Duodenal mucosa (tissue), 2 donors: ENCODE data around the gene JAK3.

Experiments
- H3K27ac ChIP-seq: one replicate; pipeline ENCODE4 v1.7.0; 2013; ENCODE audit warnings: low read depth, low read length
- H3K27me3 ChIP-seq, 2 donors: one replicate each; pipeline ENCODE4 v1.7.0; 2013; ENCODE audit warnings: low read length in 2 of 2, control low read depth in 1 of 2; ENCODE audit not compliant: insufficient read depth in 2 of 2, control insufficient read depth in 1 of 2
- H3K36me3 ChIP-seq, 2 donors: one replicate each; pipeline ENCODE4 v1.7.0; 2013; ENCODE audit warnings: low read length in 2 of 2, control low read depth in 1 of 2; ENCODE audit not compliant: insufficient read depth in 2 of 2, control insufficient read depth in 1 of 2
- H3K4me1 ChIP-seq, 2 donors: one replicate each; pipeline ENCODE4 v1.7.0; 2013; ENCODE audit warnings: low read length in 2 of 2, control low read depth in 1 of 2; ENCODE audit not compliant: insufficient read depth in 2 of 2, control insufficient read depth in 1 of 2
- H3K4me3 ChIP-seq, 2 donors: one replicate each; pipeline ENCODE4 v1.7.0; 2013; ENCODE audit warnings: low read length in 2 of 2, low read depth in 1 of 2
- H3K9ac ChIP-seq, 2 donors: one replicate each; pipeline ENCODE4 v1.7.0; 2013; ENCODE audit warnings: low read length in 2 of 2, low read depth in 1 of 2
- H3K9me3 ChIP-seq, 2 donors: one replicate each; pipeline ENCODE4 v1.7.0; 2013; ENCODE audit warnings: low read length in 2 of 2, control low read depth in 1 of 2; ENCODE audit not compliant: control insufficient read depth in 1 of 2

The JAK3 gene

DNA sequence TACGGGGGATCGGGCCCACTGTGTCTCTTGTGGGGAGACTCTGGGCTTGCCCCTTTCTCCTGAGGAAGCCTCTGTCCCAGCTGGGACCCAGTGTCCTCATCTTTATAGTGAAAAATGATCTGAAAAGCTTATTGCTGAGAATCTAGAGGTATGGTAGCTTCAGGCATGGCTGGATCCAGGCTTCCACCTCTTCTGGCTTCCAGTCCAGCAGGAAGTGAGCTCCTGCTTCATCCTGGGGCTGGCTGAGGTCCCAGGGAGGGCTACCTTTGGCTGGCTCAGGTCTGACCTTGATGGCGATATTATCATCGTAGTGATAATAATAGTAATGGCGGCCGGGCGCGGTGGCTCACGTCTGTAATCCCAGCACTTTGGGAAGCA, 27.0 kb upstream of the JAK3 start:
- Histone ChIP-seq H3K9ac (no peak overlapping the region), H3K9me3 (no peaks in the 10 kb centered on the region), H3K27me3 (peaks cover 42% of the 10 kb centered on the region in 2 donors)

GRCh38 chr19:17873786-17874757, 26.3 kb upstream of the JAK3 start:
- Histone ChIP-seq H3K36me3 (no peaks in the 10 kb centered on the region), H3K27me3 (peaks cover 42 to 45% of the 10 kb centered on the region in 2 donors), H3K27ac (no peak overlapping the region), H3K4me3 (peak overlapping the region in 1 of 2 donors; percentile 57), H3K9me3 (no peaks in the 10 kb centered on the region), H3K4me1 (peaks cover 7 to 12% of the 10 kb centered on the region in 2 donors), H3K9ac (no peak overlapping the region)

More for the DNA sequence above, 27.0 kb upstream of the JAK3 start:
- Histone ChIP-seq H3K4me1 (peaks cover 7 to 12% of the 10 kb centered on the region in 2 donors), H3K27ac (no peak overlapping the region), H3K36me3 (no peaks in the 10 kb centered on the region), H3K4me3 (no peak overlapping the region)

GRCh38 chr19:17872251-17873001, 24.6 kb upstream of the JAK3 start:
- H3K9ac ChIP-seq: no peak overlapping the region
- no peaks in the 10 kb centered on the region for H3K9me3 ChIP-seq
- no peak overlapping the region for H3K27ac ChIP-seq
- H3K4me1 ChIP-seq: peaks cover 7 to 12% of the 10 kb centered on the region in 2 donors
- H3K27me3 ChIP-seq: peaks cover 42 to 46% of the 10 kb centered on the region in 2 donors
- H3K4me3 ChIP-seq: peak overlapping the region in 1 of 2 donors; percentile 32
- no peaks in the 10 kb centered on the region for H3K36me3 ChIP-seq

- Histone ChIP-seq H3K27ac (no peak within 1 kb of the TSS), H3K9me3 (no peaks in the 10 kb centered on the region), H3K4me1 (peaks cover 13 to 16% of the 10 kb centered on the region in 2 donors), H3K27me3 (peaks cover 42 to 46% of the 10 kb centered on the region in 2 donors), H3K4me3 (peak within 1 kb of the TSS in 1 of 2 donors; percentile 32), H3K36me3 (no peaks in the 10 kb centered on the region), H3K9ac (no peak within 1 kb of the TSS)
These were observed 24.1 kb upstream of the JAK3 start, which contains the start of gene SLC5A5 for GRCh38 chr19:17871878-17872250. SLC5A5 (plus strand) TSS chr19:17871945; CDS start chr19:17872320, 375 bp downstream.

DNA sequence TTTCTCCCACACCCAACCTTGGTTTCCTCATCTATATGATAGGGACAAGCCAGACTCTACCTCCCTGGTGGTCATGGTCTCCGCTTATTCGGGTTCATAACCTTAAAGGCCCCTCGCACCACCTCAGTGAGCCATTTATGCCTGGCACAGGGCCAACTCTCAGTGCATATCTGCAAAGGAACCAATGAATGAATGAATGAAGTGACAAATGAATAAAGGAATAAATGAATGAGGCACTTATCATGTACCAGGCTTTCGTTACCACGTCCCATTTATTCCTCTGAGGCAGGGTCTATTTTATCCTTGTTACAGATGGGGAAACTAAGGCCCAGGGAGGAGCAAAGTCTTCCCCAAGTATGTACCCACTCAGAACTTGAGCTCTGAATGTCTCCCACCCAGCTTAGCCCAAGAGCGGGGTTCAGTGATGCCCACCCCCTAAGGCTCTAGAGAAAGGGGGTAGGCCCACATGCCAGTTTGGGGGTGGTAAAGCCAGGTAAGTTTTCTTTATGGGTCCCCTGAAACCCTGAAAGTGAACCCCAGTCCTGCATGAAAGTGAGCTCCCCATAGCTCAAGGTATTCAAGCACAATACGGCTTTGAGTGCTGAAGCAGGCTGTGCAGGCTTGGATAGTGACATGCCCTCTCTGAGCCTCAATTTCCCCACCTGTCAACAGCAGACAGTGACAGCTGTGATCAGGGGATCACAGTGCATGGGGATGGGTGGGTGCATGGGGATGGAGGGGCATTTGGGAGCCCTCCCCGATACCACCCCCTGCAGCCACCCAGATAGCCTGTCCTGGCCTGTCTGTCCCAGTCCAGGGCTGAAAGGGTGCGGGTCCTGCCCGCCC, 23.5 kb upstream of the JAK3 start:
- H3K27ac ChIP-seq: no peak overlapping the region
- no peak overlapping the region for H3K9ac ChIP-seq
- H3K9me3 ChIP-seq: no peaks in the 10 kb centered on the region
- no peak overlapping the region for H3K4me3 ChIP-seq
- peaks cover 42 to 46% of the 10 kb centered on the region in 2 donors for H3K27me3 ChIP-seq
- H3K4me1 ChIP-seq: peaks cover 13 to 16% of the 10 kb centered on the region in 2 donors
- no peaks in the 10 kb centered on the region for H3K36me3 ChIP-seq

DNA sequence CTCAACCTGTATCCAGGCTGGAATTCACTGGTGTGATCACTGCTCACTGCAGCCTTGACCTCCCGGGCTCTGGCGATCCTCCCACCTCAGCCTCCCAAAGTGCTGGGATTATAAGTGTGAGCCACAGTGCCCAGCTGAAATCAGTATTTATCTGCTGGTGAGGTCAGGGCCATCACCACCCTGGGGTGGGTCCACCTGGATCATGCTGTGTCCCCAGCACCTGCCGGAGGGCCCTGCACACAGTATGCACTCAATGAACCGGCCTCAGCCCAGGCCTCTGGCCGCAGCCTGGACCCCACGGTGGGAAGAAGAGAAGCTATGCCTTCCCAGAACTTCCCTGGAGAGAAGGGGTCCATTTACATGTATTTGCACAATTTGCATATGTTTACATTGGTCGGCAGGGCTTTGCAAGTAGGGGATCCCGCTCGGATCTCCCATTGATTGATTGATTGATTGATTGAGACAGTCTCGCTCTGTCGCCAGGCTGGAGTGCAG, 21.4 kb upstream of the JAK3 start:
- Histone ChIP-seq H3K9ac (no peak overlapping the region), H3K9me3 (no peaks in the 10 kb centered on the region), H3K4me1 (peaks cover 25 to 29% of the 10 kb centered on the region in 2 donors), H3K36me3 (peaks cover 0 to 9% of the 10 kb centered on the region in 2 donors), H3K27ac (no peak overlapping the region), H3K27me3 (peaks cover 35 to 41% of the 10 kb centered on the region in 2 donors), H3K4me3 (no peak overlapping the region)

DNA sequence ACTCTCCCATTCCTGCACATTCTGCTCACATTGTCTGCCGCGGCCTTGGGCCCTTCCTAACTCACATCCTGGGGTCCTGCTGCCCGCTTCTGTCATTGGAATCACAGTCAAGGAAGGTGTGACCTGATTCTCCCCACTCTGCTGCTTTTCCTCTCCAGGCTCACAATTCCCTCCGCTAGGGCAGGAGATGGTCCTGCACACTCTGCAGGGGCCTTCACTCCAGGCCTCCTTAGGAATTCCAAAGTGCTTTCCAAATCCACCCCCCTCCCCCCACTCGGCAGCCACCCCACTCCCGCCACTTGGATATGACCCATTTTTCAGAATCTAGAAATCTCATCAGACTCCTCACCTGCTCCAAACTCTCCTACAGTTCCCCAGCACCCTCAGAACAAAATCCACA, 20.9 kb upstream of the JAK3 start:
- H3K27ac ChIP-seq: no peak overlapping the region
- H3K27me3 ChIP-seq: peaks cover 32 to 38% of the 10 kb centered on the region in 2 donors
- H3K4me3 ChIP-seq: no peak overlapping the region
- no peaks in the 10 kb centered on the region for H3K9me3 ChIP-seq
- H3K9ac ChIP-seq: no peak overlapping the region
- H3K36me3 ChIP-seq: peaks cover 2 to 14% of the 10 kb centered on the region in 2 donors
- peaks cover 26 to 31% of the 10 kb centered on the region in 2 donors for H3K4me1 ChIP-seq

DNA sequence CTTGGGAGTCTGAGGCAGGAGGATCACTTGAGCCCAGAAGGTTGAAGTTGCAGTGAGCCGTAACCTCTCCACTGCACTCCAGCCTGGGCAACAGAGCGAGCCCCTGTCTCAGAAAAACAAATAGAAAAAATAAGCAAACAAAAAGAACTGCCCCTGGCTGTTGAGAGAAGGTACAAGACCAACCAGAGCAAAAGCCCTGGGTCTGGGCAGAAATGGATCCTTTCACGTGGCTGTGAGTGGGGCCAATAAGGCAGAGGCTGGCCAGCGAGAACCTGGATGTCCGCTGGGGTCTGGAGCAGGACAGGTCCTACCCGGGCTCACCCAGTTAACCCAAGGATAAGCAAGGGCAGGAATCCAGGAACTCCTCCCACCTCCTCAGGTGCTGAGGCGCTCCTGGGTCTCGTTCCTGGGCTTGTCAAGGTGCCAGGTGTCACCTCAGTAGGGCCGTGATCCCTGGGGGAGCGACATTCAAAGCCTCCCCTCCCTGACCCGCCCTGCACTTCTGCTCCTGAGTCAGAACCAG, 19.2 kb upstream of the JAK3 start:
- Histone ChIP-seq H3K27ac (no peak overlapping the region), H3K4me3 (no peak overlapping the region), H3K9ac (no peak overlapping the region), H3K27me3 (peaks cover 20 to 25% of the 10 kb centered on the region in 2 donors), H3K4me1 (peaks cover 27 to 28% of the 10 kb centered on the region in 2 donors), H3K9me3 (no peaks in the 10 kb centered on the region), H3K36me3 (peaks cover 17 to 30% of the 10 kb centered on the region in 2 donors)

DNA sequence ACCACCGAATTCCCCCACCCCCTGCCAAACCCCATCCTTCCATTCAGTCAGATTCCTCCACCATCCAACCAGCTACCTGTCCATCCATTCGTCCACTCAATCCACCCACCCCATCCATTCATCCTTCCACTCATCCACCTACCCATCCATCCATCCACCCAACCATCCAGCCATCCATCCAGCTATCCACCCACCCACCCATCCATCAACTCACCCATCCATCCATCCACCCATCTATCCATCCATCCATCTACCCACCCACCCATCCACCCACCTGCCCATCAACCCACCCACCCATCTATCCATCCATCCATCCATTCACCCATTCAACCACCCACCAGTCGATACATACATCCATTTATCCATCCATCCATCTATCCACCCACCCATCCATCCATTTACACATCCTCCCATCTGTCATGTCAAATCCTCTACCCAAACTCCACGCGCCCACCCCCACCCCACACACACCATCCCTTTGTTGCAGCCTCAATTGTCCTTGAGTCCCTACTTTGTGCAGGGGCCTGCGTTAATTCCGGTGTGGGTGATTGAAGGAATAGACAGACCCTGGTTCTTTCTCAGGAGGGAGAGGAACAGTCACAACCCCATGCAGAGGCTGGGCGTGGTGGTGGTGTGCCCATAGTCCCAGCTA, 18.7 kb upstream of the JAK3 start:
- Histone ChIP-seq H3K4me1 (peaks cover 33 to 34% of the 10 kb centered on the region in 2 donors), H3K27ac (no peak overlapping the region), H3K4me3 (no peak overlapping the region), H3K9ac (no peak overlapping the region), H3K36me3 (peaks cover 23 to 36% of the 10 kb centered on the region in 2 donors), H3K9me3 (no peaks in the 10 kb centered on the region), H3K27me3 (peaks cover 16 to 19% of the 10 kb centered on the region in 2 donors)
